Tibial nerve (tissue), 4 donors: ENCODE measurements around the gene SCUBE2.

Experiments
- EP300 ChIP-seq, 2 donors: sonication (generic); formaldehyde crosslinking; IDR thresholded peaks; one replicate each; pipeline ENCODE4 v1.6.1; 2017; ENCODE audit warnings: antibody characterized with exemption in 2 of 2, mild to moderate bottlenecking in 1 of 2
- POLR2A ChIP-seq, 2 donors: fragments of 450-650 bp; IDR thresholded peaks; one replicate each; pipeline ENCODE4 v1.6.1; 2017; ENCODE audit warnings: antibody characterized with exemption in 2 of 2, mild to moderate bottlenecking in 2 of 2, moderate library complexity in 2 of 2
- TF ChIP-seq, protein P1 (sequence below), 5 experiments: fragments of 200-600 bp in 3 of 5; fragments of 450-650 bp in 2 of 5; sonication (generic) in 3 of 5; IDR thresholded peaks; one replicate each; pipeline ENCODE4 v1.5.1; 2016 to 2019; ENCODE audit warnings: antibody characterized with exemption in 5 of 5, mild to moderate bottlenecking in 3 of 5, moderate library complexity in 2 of 5

DNA sequence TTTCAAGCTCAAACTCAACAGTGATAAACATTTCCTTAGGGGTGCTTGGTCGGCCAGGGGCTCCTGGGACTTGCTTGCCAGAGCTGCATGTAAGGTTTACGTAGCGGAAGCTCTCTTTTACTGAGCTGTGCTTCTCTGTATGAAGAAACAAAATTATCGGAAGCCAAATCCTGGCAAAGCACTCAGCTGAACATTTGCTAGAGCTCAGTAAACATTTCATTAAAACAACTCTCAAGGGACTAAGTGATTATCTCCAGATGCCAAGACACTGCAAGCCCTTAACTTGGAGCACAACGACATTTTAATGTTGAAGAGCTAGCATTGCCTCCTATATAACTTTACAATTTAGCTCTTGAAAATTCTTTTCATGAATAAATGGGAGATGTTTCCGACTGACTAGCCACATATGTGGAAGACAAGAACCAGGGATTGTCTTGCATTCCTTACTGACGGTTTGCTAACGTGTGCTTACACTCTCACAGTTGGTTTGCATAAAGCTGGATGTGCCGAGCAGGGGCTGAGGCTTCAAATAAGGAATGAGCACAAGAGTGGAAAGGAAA, 43.4 kb downstream of the SCUBE2 start:
- TF ChIP-seq, protein P1, sequence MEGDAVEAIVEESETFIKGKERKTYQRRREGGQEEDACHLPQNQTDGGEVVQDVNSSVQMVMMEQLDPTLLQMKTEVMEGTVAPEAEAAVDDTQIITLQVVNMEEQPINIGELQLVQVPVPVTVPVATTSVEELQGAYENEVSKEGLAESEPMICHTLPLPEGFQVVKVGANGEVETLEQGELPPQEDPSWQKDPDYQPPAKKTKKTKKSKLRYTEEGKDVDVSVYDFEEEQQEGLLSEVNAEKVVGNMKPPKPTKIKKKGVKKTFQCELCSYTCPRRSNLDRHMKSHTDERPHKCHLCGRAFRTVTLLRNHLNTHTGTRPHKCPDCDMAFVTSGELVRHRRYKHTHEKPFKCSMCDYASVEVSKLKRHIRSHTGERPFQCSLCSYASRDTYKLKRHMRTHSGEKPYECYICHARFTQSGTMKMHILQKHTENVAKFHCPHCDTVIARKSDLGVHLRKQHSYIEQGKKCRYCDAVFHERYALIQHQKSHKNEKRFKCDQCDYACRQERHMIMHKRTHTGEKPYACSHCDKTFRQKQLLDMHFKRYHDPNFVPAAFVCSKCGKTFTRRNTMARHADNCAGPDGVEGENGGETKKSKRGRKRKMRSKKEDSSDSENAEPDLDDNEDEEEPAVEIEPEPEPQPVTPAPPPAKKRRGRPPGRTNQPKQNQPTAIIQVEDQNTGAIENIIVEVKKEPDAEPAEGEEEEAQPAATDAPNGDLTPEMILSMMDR (IDR thresholded peaks at IDR 0.05) = no peak
- TF ChIP-seq POLR2A (IDR thresholded peaks at IDR 0.05) (no peak), EP300 (IDR thresholded peaks at IDR 0.05) (no peak)
